GM21786 (cell line): ENCODE data around the gene CPNE5.

ENCODE experiments used
- ATAC-seq: cut with Tn5 transposase; IDR thresholded peaks from one replicate; pipeline ENCODE4 v1.9.1; 2021; ENCODE audit not compliant: unreplicated experiment

Gene CPNE5

GRCh38 chr6:36858407-36858981 lies 19.2 kb upstream of the CPNE5 start:
- ATAC-seq = no peak

GRCh38 chr6:36857325-36857724 lies 18.1 kb upstream of the CPNE5 start:
- no peak for ATAC-seq

- ATAC-seq = no peak
These were observed 17.0 kb upstream of the CPNE5 start for GRCh38 chr6:36856277-36856676.

GRCh38 chr6:36855750-36856149 lies 16.5 kb upstream of the CPNE5 start:
- no peak for ATAC-seq

GRCh38 chr6:36853325-36853724 lies 14.1 kb upstream of the CPNE5 start:
- no peak for ATAC-seq

GRCh38 chr6:36852481-36853147 lies 13.4 kb upstream of the CPNE5 start:
- ATAC-seq = no peak

- ATAC-seq = no peak
These were observed 12.4 kb upstream of the CPNE5 start for GRCh38 chr6:36851626-36852025.

GRCh38 chr6:36851149-36851614 lies 11.9 kb upstream of the CPNE5 start:
- ATAC-seq = no peak

- no peak for ATAC-seq
These were observed 10.8 kb upstream of the CPNE5 start for GRCh38 chr6:36850021-36850420.

- ATAC-seq = no peak
These were observed 9.6 kb upstream of the CPNE5 start for GRCh38 chr6:36848658-36849441.

- no peak for ATAC-seq
These were observed 8.7 kb upstream of the CPNE5 start for GRCh38 chr6:36847991-36848390.

GRCh38 chr6:36847152-36847551 lies 7.9 kb upstream of the CPNE5 start:
- no peak for ATAC-seq

- no peak for ATAC-seq
These were observed 6.0 kb upstream of the CPNE5 start for GRCh38 chr6:36845233-36845632.

GRCh38 chr6:36844232-36845170 lies 5.3 kb upstream of the CPNE5 start:
- ATAC-seq = no peak

GRCh38 chr6:36843170-36843569 lies 3.9 kb upstream of the CPNE5 start:
- ATAC-seq = no peak

- no peak for ATAC-seq
These were observed 2.5 kb upstream of the CPNE5 start for GRCh38 chr6:36841756-36842155.

GRCh38 chr6:36840432-36841403 lies 1.5 kb upstream of the CPNE5 start:
- no peak for ATAC-seq

GRCh38 chr6:36839749-36840431 lies 646 bp upstream of the CPNE5 start:
- ATAC-seq = no peak

- ATAC-seq = no peak
These were observed 1.6 kb downstream of the CPNE5 start for GRCh38 chr6:36837686-36838085.
